HepG2 (cell line): ENCODE measurements around the gene CRNN. TPM values are rescaled to one million over a fixed set of nuclear protein-coding genes. Genes with fewer than 3 reads are reported as not detected.

ENCODE experiments used
- ATAC-seq: fragments of 200-7000 bp; cut with Tn5 transposase; 3 replicates; pipeline ENCODE4 v1.9.1; 2020; ENCODE audit warnings: mild to moderate bottlenecking, moderate library complexity
- BruUV-seq: library from RNA; stranded (reverse); fragments of 400-500 nt; replicated peaks from 2 replicates; lab custom pipeline; 2021; lab: Mats Ljungman, UMichigan
- CTCF ChIA-PET: fragments of 300-600 bp; formaldehyde crosslinking; extraction: SDS; loops from one replicate; lab custom pipeline; 2021; ENCODE audit warnings: low total read pairs, inconsistent platforms, low intra/inter-chr PET ratio; lab: Yijun Ruan, JAX
- POLR2A ChIA-PET: fragments of 350-600 bp; sonication (Branson Sonifier 250); formaldehyde crosslinking; loops from one replicate; lab custom pipeline; 2020; ENCODE audit warnings: antibody characterized with exemption, inconsistent platforms; lab: Yijun Ruan, JAX
- DNase-seq: peaks from one replicate; pipeline ENCODE4 v3.0.0-alpha.2; 2015; ENCODE audit warnings: low spot score
- FAIRE-seq: peaks from 3 replicates; lab custom pipeline; 2011; peaks lifted over from hg19 to GRCh38; lab: Jason Lieb, UNC
- H2AFZ ChIP-seq: one replicate; pipeline ENCODE4 v1.6.1; 2011; ENCODE audit warnings: low read length, inconsistent platforms
- H3K27ac ChIP-seq: fragments of 300-600 bp; 3 replicates; pipeline ENCODE4 v1.8.0; 2011; ENCODE audit warnings: mixed run types, mild to moderate bottlenecking, mixed read lengths, low read length, inconsistent platforms; ENCODE audit not compliant: insufficient read depth; ENCODE audit errors: extremely low read length
- H3K27me3 ChIP-seq, 2 experiments: fragments of 200-600 bp in 1 of 2; 2 replicates in 1 of 2; 3 replicates in 1 of 2; pipeline versions ENCODE4 v1.6.0 to v1.8.0; 2011; ENCODE audit warnings: low read length in 2 of 2, mild to moderate bottlenecking in 2 of 2, moderate library complexity in 2 of 2, inconsistent platforms in 1 of 2; ENCODE audit not compliant: insufficient read depth in 2 of 2, control insufficient read depth in 1 of 2
- H3K36me3 ChIP-seq, 2 experiments: fragments of 200-600 bp in 1 of 2; replicated peaks in 1 of 2; 2 replicates in 1 of 2; 3 replicates in 1 of 2; pipeline versions ENCODE4 v1.5.1 to v1.8.0; 2011; ENCODE audit warnings: low read length in 2 of 2, inconsistent platforms in 1 of 2; ENCODE audit not compliant: insufficient read depth in 2 of 2, control insufficient read depth in 1 of 2
- H3K4me1 ChIP-seq: 2 replicates; pipeline ENCODE4 v1.5.1; 2012; ENCODE audit warnings: low read length, inconsistent platforms; ENCODE audit not compliant: insufficient read depth
- H3K4me2 ChIP-seq: 2 replicates; pipeline ENCODE4 v1.6.0; 2011; ENCODE audit warnings: low read depth, low read length, inconsistent platforms
- H3K4me3 ChIP-seq, 3 experiments: fragments of 200-600 bp in 1 of 3; sonication (generic), shearing (Covaris generic) in 1 of 3; replicated peaks in 1 of 3; 2 replicates each; pipeline ENCODE4 v1.5.1; 2011 to 2016; ENCODE audit warnings: low read length in 3 of 3, inconsistent platforms in 2 of 3, low read depth in 2 of 3, mild to moderate bottlenecking in 2 of 3, control low read depth in 1 of 3, mixed read lengths in 1 of 3; ENCODE audit not compliant: insufficient read depth in 1 of 3
- H3K79me2 ChIP-seq: one replicate; pipeline ENCODE4 v1.6.1; 2011; ENCODE audit warnings: low read length, inconsistent platforms; ENCODE audit not compliant: insufficient read depth
- H3K9ac ChIP-seq: 2 replicates; pipeline ENCODE4 v1.6.0; 2011; ENCODE audit warnings: mild to moderate bottlenecking, low read depth, low read length, inconsistent platforms; ENCODE audit not compliant: insufficient read depth
- H3K9me3 ChIP-seq: 2 replicates; pipeline ENCODE4 v1.5.1; 2012; ENCODE audit warnings: mild to moderate bottlenecking, low read length
- H4K20me1 ChIP-seq: 2 replicates; pipeline ENCODE4 v1.6.0; 2011; ENCODE audit warnings: inconsistent platforms, mild to moderate bottlenecking, low read length, moderate library complexity; ENCODE audit not compliant: insufficient read depth
- BRF2 ChIP-seq: sonication (generic); formaldehyde crosslinking; IDR thresholded peaks from 2 replicates; pipeline ENCODE4 v1.8.1; 2022; ENCODE audit warnings: mild to moderate bottlenecking, missing genetic modification reagents
- E2F1 ChIP-seq: sonication (generic); formaldehyde crosslinking; IDR thresholded peaks from 2 replicates; pipeline ENCODE4 v1.5.0; 2020; ENCODE audit warnings: missing genetic modification reagents
- PITX1 ChIP-seq: sonication (generic); formaldehyde crosslinking; IDR thresholded peaks from 2 replicates; pipeline ENCODE4 v1.5.1; 2020; ENCODE audit warnings: mild to moderate bottlenecking, missing genetic modification reagents
- TRIM22 ChIP-seq: fragments of 450-650 bp; IDR thresholded peaks from 2 replicates; pipeline ENCODE4 v1.6.1; 2017
- ZFP41 ChIP-seq: sonication (generic); formaldehyde crosslinking; IDR thresholded peaks from 2 replicates; pipeline ENCODE4 v1.4.0; 2020; ENCODE audit warnings: mild to moderate bottlenecking, missing genetic modification reagents, borderline replicate concordance
- ZNF598 ChIP-seq: sonication (generic); formaldehyde crosslinking; IDR thresholded peaks from 2 replicates; pipeline ENCODE4 v1.5.1; 2020; ENCODE audit warnings: mild to moderate bottlenecking, missing genetic modification reagents, borderline replicate concordance
- ZSCAN30 ChIP-seq: sonication (generic); formaldehyde crosslinking; IDR thresholded peaks from 2 replicates; pipeline ENCODE4 v1.5.0; 2020; ENCODE audit warnings: mild to moderate bottlenecking, missing genetic modification reagents
- WGBS: methylation state at CpG from one replicate; pipeline ENCODE4 v1.1.6; 2017; ENCODE audit warnings: low lambda C conversion rate; 5-methylcytosine and 5-hydroxymethylcytosine counted together
- in situ Hi-C: cut with HindIII; loops from 2 replicates; pipeline ENCODE4 v1.10.0; 2017; ENCODE audit warnings: low pct_unique_long_range_greater_than_20kb; ENCODE audit not compliant: extremely low pct_ligation_motif_present
- intact Hi-C: fragments of 100-400 bp; cut with micrococcal nuclease; formaldehyde crosslinking; loops from one replicate; pipeline ENCODE4 v1.10.0; 2022; ENCODE audit not compliant: unreplicated experiment
- polyA plus RNA-seq, 8 experiments: library from polyadenylated mRNA; depleted of rRNA in 3 of 8; stranded (reverse) in 7 of 8; unstranded in 1 of 8; fragments of >200 nt; fragmentation: Illumina TruSeq in 4 of 8; extraction: Trizol in 4 of 8; gene quantifications; 2 replicates each; pipeline versions ENCODE4 v1.2.1 to v1.2.3, GENCODE V29; 2011 to 2016; ENCODE audit warnings: low read depth in 4 of 8, missing spikeins in 1 of 8, mixed read lengths in 1 of 8; ENCODE audit not compliant: insufficient read depth in 1 of 8
- total RNA-seq, 5 experiments: library from RNA; depleted of rRNA; stranded (reverse); fragments of >200 nt; fragmentation: Illumina TruSeq; extraction: Trizol; gene quantifications; 2 replicates each; pipeline ENCODE4 v1.2.3, GENCODE V29; 2016; ENCODE audit warnings: low read depth in 1 of 5

Gene CRNN
- total and polyA plus RNA-seq, 2 of the 13 experiments (the other 11 are each of a cell fraction or from before 2014, with no cell fraction given), result not detected

GRCh38 chr1:152412756-152413155 lies 1.3 kb downstream of the CRNN start (continued):
- no peak for TF ChIP-seq E2F1 (CRISPR knock-in tag)
- no peak for TF ChIP-seq ZNF598 (CRISPR knock-in tag)
- no peak for TF ChIP-seq ZSCAN30 (CRISPR knock-in tag)
- TF ChIP-seq TRIM22, result no peak

GRCh38 chr1:152411134-152411533 lies 2.9 kb downstream of the CRNN start:
- no peak for FAIRE-seq
- no peak for DNase-seq
- intact Hi-C loops, result no loop called here
- no peak for TF ChIP-seq ZFP41 (CRISPR knock-in tag)
- no peak for TF ChIP-seq PITX1 (CRISPR knock-in tag)
- no peak for TF ChIP-seq BRF2
- ATAC-seq, result no peak
- in situ Hi-C loops, result no loop called here
- no peak overlapping the region for H2AFZ ChIP-seq
- ChIA-PET POLR2A (no interaction called here), CTCF (no interaction called here)
- H3K9ac ChIP-seq, result no peak overlapping the region
- no peaks in the 10 kb centered on the region for H3K9me3 ChIP-seq
- H3K4me1 ChIP-seq, result no peaks in the 10 kb centered on the region
- H4K20me1 ChIP-seq, result no peaks in the 10 kb centered on the region
- 0% methylated on average over 1 of the region's 2 CpGs for WGBS
- no peak overlapping the region for H3K4me3 ChIP-seq
- BruUV-seq, result no TSS peak
- H3K79me2 ChIP-seq, result no peaks in the 10 kb centered on the region
- H3K4me2 ChIP-seq, result no peak overlapping the region
- H3K27me3 ChIP-seq, result peaks cover 0 to 5% of the 10 kb centered on the region in 2 experiments; a peak in 1 of 5 replicates
- no peaks in the 10 kb centered on the region for H3K36me3 ChIP-seq
- H3K27ac ChIP-seq, result no peak overlapping the region
